GM23248 (cell line): ENCODE data around the gene CFAP65.

Source experiments
- EZH2 ChIP-seq: fragments of 200-600 bp; sonication (generic); IDR thresholded peaks from 2 replicates; pipeline ENCODE4 v1.6.1; 2018; ENCODE audit warnings: antibody characterized with exemption, mild to moderate bottlenecking; ENCODE audit not compliant: insufficient read depth, poor library complexity, severe bottlenecking
- EZH2phosphoT487 ChIP-seq: fragments of 200-600 bp; sonication (generic); IDR thresholded peaks from 2 replicates; pipeline ENCODE4 v1.6.1; 2018; ENCODE audit warnings: antibody characterized with exemption, moderate library complexity, mild to moderate bottlenecking, low read depth; ENCODE audit not compliant: insufficient read depth

GRCh38 chr2:219020604-219021365 is 20.5 kb downstream of the CFAP65 start:
- TF ChIP-seq EZH2 (no peak), EZH2phosphoT487 (no peak)
